Glomerular endothelial cell (primary cell): ENCODE results near the gene EPN1. TPM values are rescaled to one million over a fixed set of nuclear protein-coding genes. Genes with fewer than 3 reads are reported as not detected.

Experiments
- DNase-seq: peaks from one replicate; pipeline ENCODE4 v3.0.0-alpha.2; 2011; ENCODE audit warnings: low read depth, low spot score; ENCODE audit errors: extremely low read depth
- total RNA-seq: library from RNA; depleted of rRNA; stranded (reverse); fragments of >200 nt; gene quantifications from 2 replicates; pipeline ENCODE4 v1.2.3, GENCODE V29; 2015

Gene EPN1
- total RNA-seq, 1 donor from 2014 or later: 201 TPM

DNA sequence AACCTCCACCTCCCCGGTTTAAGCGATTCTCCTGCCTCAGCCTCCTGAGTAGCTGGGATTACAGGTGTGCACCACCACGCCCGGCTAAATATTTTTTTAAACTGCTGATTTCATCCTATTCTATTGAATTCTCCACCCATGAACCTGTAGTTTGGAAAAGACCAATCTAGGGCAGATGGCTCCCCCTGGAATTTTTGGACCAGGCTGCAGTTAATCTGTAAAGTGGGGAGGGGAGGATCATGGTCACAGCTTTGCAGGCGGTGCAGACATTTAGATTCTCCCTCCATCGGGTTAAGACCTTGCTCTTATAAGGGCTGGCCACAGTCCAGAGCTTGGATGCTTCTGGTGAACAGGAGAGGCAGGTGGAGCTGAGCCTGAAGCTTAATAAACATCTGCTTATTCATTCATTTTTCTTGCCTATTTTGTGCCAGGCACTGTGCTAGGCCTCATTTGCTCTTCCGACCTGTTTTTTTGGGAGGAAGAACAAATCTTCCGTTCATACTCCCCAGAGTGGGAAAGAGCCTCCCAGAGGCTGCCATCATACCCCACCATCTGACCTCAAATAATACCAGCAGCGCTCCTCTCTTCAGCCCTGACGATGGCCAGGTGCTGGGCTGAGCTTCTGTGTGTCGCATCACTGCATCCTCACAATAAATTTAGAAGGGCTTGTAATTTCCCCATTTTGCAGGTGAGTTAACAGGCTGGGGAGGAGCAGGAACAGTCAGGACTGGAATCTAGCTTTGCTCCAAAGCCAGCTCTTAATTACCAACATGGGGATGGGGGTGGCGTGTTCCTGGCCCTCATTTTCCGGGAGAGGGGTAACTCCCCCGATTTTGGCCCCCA is 27.9 kb upstream of the EPN1 start:
- no peak for DNase-seq

- no peak for DNase-seq
Observed at GRCh38 chr19:55647732-55648584, 27.1 kb upstream of the EPN1 start, which contains the start of gene CCDC106. CCDC106 (plus strand) TSS chr19:55648212; CDS start chr19:55649047, 835 bp downstream.

GRCh38 chr19:55648585-55649267 is 26.3 kb upstream of the EPN1 start:
- DNase-seq: no peak

- no peak for DNase-seq
Observed at GRCh38 chr19:55649268-55650125, 25.5 kb upstream of the EPN1 start.

DNA sequence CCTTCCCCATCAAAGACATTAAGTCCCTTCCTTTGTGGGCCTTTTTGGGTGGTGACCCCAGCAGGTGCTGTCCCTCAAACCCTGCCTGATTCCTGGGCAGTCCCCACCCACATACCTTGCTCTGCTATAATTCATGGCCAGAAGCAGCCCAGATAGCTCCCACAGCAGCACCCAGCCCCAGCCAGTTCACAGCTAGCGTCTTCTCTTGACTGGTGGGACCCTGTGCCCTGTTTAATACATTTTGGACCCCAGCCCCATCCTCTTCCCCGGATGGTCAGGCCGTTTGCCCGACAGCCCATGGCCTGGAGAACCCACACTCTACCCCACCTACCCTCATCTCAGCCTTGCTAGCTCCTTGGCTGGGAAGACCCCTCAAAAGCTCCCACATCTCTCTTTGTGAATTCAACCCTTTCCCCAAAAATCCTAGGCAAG is 24.9 kb upstream of the EPN1 start:
- DNase-seq: no peak

- DNase-seq: no peak
Observed at GRCh38 chr19:55650602-55651230, 24.3 kb upstream of the EPN1 start.

DNA sequence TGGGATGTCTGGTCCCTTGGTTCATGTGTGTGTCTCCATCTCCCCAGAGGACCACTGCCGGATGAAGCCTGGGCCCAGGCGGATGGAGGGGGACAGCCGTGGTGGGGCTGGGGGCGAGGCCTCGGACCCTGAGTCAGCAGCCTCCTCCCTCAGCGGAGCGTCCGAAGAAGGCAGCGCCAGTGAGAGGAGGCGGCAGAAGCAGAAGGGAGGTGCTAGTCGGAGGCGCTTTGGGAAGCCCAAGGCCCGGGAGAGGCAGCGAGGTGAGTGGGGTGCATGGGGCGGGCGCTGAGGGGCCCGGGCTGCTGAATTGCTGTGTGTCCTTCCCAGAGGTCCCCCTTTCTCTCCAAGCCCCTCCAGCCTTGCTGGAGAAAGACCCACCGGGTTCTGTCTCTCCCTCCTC is 23.8 kb upstream of the EPN1 start:
- no peak for DNase-seq

DNA sequence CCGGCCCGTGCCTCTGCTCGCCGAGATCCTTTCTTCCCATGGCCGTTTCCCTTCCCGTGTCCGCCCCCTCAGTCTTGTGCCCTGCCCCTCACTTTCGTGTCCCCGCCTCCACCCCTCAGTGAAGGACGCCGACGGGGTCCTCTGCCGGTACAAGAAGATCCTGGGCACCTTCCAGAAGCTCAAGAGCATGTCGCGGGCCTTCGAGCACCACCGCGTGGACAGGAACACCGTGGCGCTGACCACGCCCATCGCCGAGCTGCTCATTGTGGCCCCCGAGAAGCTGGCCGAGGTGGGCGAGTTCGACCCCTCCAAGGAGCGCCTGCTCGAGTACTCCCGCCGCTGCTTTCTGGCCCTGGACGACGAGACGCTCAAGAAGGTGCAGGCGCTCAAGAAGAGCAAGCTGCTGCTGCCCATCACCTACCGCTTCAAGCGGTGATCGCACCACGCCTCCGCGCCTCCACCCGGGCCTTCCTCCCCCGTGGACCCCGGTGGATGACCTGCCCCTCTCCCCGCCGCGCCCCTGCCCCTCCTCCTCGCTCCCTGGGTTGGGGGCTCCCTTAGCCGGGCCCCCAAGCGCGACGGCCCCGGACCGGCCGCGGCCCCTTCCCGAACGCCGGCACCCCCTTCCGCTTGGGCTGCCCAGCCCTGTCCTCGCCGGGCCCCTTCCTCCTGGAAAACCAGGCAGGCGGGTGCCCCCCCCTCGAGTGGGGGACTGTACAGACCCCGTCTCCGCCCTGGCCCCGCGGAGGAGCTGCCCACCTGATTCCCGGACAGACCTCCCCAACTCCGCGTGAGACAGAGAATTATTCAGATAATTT is 22.5 kb upstream of the EPN1 start:
- DNase-seq: no peak

GRCh38 chr19:55653651-55654322 is 21.2 kb upstream of the EPN1 start:
- peak; percentile 90 for DNase-seq

DNA sequence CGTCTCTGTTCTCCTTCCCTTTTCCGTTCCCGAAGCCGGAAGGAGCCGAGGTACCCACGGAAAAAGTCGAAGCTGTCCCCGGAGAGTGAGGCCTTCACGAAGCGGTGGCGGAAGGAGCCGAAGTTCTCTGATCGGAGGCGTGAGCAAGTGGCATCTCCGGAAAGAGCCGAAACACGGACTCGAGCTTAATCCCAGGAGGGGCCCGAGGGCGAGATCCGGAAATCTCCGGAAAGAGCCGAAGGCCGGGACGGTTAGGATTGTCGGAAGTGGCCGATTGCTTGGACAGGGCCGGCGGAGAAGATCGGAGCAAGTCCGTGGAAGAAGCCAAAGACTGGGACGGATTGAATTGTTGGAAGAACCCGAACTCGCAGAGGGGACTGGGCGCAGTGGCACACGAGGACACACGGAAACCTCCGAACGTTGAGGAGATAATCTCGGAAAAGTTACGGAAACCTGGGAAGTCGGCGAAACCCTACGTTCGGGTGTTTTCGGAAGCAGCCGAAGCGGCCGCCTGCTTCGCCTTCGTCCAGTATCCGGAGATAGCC is 20.6 kb upstream of the EPN1 start:
- peak; percentile 98 for DNase-seq

GRCh38 chr19:55654868-55655647 is 20.0 kb upstream of the EPN1 start, which contains the start of gene U2AF2:
U2AF2 (plus strand) TSS chr19:55655035; CDS start chr19:55655105, 70 bp downstream.
- DNase-seq: no peak

- no peak for DNase-seq
Observed at GRCh38 chr19:55655648-55656040, 19.4 kb upstream of the EPN1 start.

GRCh38 chr19:55656552-55656951 is 18.5 kb upstream of the EPN1 start:
- DNase-seq: no peak

GRCh38 chr19:55656988-55657747 is 17.9 kb upstream of the EPN1 start:
- DNase-seq: no peak

- no peak for DNase-seq
Observed at GRCh38 chr19:55658846-55659459, 16.1 kb upstream of the EPN1 start.

GRCh38 chr19:55659822-55660221 is 15.2 kb upstream of the EPN1 start:
- DNase-seq: no peak
